ENCODE results near the gene MED10.

Gene MED10

GRCh38 chr5:6398570-6399230 lies 20.4 kb upstream of the MED10 start:
- no peak for DNase-seq

- DNase-seq = no peak
These were observed 19.4 kb upstream of the MED10 start for GRCh38 chr5:6397536-6398269.

GRCh38 chr5:6396836-6397535 lies 18.6 kb upstream of the MED10 start:
- DNase-seq = no peak

- DNase-seq = no peak
These were observed 17.7 kb upstream of the MED10 start for GRCh38 chr5:6396043-6396442.

GRCh38 chr5:6395621-6396020 lies 17.3 kb upstream of the MED10 start:
- DNase-seq = no peak

- no peak for DNase-seq
These were observed 16.7 kb upstream of the MED10 start for GRCh38 chr5:6395102-6395445.

- no peak for DNase-seq
These were observed 16.2 kb upstream of the MED10 start for GRCh38 chr5:6394429-6395101.

GRCh38 chr5:6393596-6394194 lies 15.3 kb upstream of the MED10 start:
- DNase-seq = no peak

GRCh38 chr5:6392561-6392960 lies 14.2 kb upstream of the MED10 start:
- no peak for DNase-seq

GRCh38 chr5:6391151-6391550 lies 12.8 kb upstream of the MED10 start:
- DNase-seq = no peak

GRCh38 chr5:6389946-6390530 lies 11.7 kb upstream of the MED10 start:
- DNase-seq = no peak

GRCh38 chr5:6389397-6389796 lies 11.1 kb upstream of the MED10 start:
- DNase-seq = no peak

- no peak for DNase-seq
These were observed 9.6 kb upstream of the MED10 start for GRCh38 chr5:6387970-6388369.

GRCh38 chr5:6386271-6386670 lies 7.9 kb upstream of the MED10 start:
- no peak for DNase-seq

- DNase-seq = no peak
These were observed 6.5 kb upstream of the MED10 start for GRCh38 chr5:6384856-6385255.

GRCh38 chr5:6383376-6383775 lies 5.0 kb upstream of the MED10 start:
- DNase-seq = no peak

- no peak for DNase-seq
These were observed 899 bp upstream of the MED10 start for GRCh38 chr5:6379246-6379645.

- no peak for DNase-seq
These were observed 388 bp upstream of the MED10 start for GRCh38 chr5:6378766-6379103.

GRCh38 chr5:6377582-6377904 lies 804 bp downstream of the MED10 start:
- DNase-seq = no peak

- no peak for DNase-seq
These were observed 1.3 kb downstream of the MED10 start for GRCh38 chr5:6376974-6377520.

- DNase-seq = no peak
These were observed 5.1 kb downstream of the MED10 start for GRCh38 chr5:6373081-6373846.
